Suprapubic skin (tissue), 4 donors: ENCODE results near the gene NRCAM. TPM values are rescaled to one million over a fixed set of nuclear protein-coding genes. Genes with fewer than 3 reads are reported as not detected.

ENCODE experiments used
- DNase-seq, 2 donors: peaks; one replicate each; pipeline ENCODE4 v3.0.0-alpha.2; 2019; ENCODE audit warnings: low spot score in 2 of 2
- H3K27ac ChIP-seq: fragments of 200-600 bp; sonication (generic); one replicate; pipeline ENCODE4 v1.5.1; 2019
- H3K27me3 ChIP-seq: fragments of 200-600 bp; sonication (generic); one replicate; pipeline ENCODE4 v1.5.1; 2019
- H3K36me3 ChIP-seq: fragments of 200-600 bp; sonication (generic); one replicate; pipeline ENCODE4 v1.5.1; 2019
- H3K4me1 ChIP-seq: fragments of 200-600 bp; sonication (generic); one replicate; pipeline ENCODE4 v1.5.1; 2019
- H3K4me3 ChIP-seq: fragments of 200-600 bp; sonication (generic); one replicate; pipeline ENCODE4 v1.5.1; 2019; ENCODE audit warnings: mild to moderate bottlenecking
- H3K9me3 ChIP-seq: fragments of 200-600 bp; sonication (generic); one replicate; pipeline ENCODE4 v1.5.1; 2019
- CTCF ChIP-seq, 2 donors: fragments of 200-600 bp in 1 of 2; fragments of 450-650 bp in 1 of 2; sonication (generic) in 1 of 2; IDR thresholded peaks; one replicate each; pipeline ENCODE4 v1.5.1; 2016 to 2019; ENCODE audit warnings: antibody characterized with exemption in 2 of 2, mild to moderate bottlenecking in 1 of 2, moderate library complexity in 1 of 2
- EP300 ChIP-seq: sonication (generic); formaldehyde crosslinking; IDR thresholded peaks from one replicate; pipeline ENCODE4 v1.6.1; 2017; ENCODE audit warnings: antibody characterized with exemption
- POLR2A ChIP-seq, 2 donors: fragments of 450-650 bp; IDR thresholded peaks; one replicate each; pipeline ENCODE4 v1.6.1; 2017; ENCODE audit warnings: antibody characterized with exemption in 2 of 2, mild to moderate bottlenecking in 2 of 2, moderate library complexity in 2 of 2
- POLR2AphosphoS5 ChIP-seq, 3 donors: sonication (generic); formaldehyde crosslinking; IDR thresholded peaks; one replicate each; pipeline ENCODE4 v1.6.1; 2017; ENCODE audit warnings: antibody characterized with exemption in 3 of 3
- WGBS: methylation state at CpG from one replicate; pipeline ENCODE4 v1.1.5; 2018; 5-methylcytosine and 5-hydroxymethylcytosine counted together
- total RNA-seq, 4 donors: library from RNA; depleted of rRNA; stranded (reverse); fragments of >200 nt; gene quantifications; one replicate each; pipeline ENCODE4 v1.1.0, GENCODE V29; 2016

NRCAM gene
- total RNA-seq, 4 donors from 2014 or later, result 2.3 to 7.2 (median 2.8) TPM

- no peak for TF ChIP-seq POLR2A (IDR thresholded peaks at IDR 0.05)
- TF ChIP-seq POLR2AphosphoS5 (IDR thresholded peaks at IDR 0.05), result no peak
- TF ChIP-seq CTCF (IDR thresholded peaks at IDR 0.05), result no peak
- TF ChIP-seq EP300, result no peak
- no peaks in the 10 kb centered on the region for H3K9me3 ChIP-seq
- no peak overlapping the region for H3K4me3 ChIP-seq
- H3K27ac ChIP-seq, result peak overlapping the region; percentile 52
- DNase-seq, result no peak
- H3K4me1 ChIP-seq, result peaks cover 6% of the 10 kb centered on the region
- 48% methylated on average over 3 of the region's 3 CpGs for WGBS
- no peaks in the 10 kb centered on the region for H3K27me3 ChIP-seq
- H3K36me3 ChIP-seq, result no peaks in the 10 kb centered on the region
Measured at GRCh38 chr7:108120933-108121332, 335.3 kb downstream of the NRCAM start.

- no peak for TF ChIP-seq CTCF (IDR thresholded peaks at IDR 0.05)
- TF ChIP-seq POLR2A (IDR thresholded peaks at IDR 0.05), result no peak
- TF ChIP-seq POLR2AphosphoS5 (IDR thresholded peaks at IDR 0.05), result no peak
- no peak for TF ChIP-seq EP300
- no peak for DNase-seq
- Histone ChIP-seq H3K4me3 (no peak overlapping the region), H3K27ac (peak overlapping the region; percentile 52), H3K27me3 (no peaks in the 10 kb centered on the region), H3K4me1 (peaks cover 7% of the 10 kb centered on the region), H3K9me3 (no peaks in the 10 kb centered on the region), H3K36me3 (no peaks in the 10 kb centered on the region)
- WGBS, result 63% methylated on average over 3 of the region's 3 CpGs
Measured at GRCh38 chr7:108120196-108120595, 336.0 kb downstream of the NRCAM start.

- H3K4me3 ChIP-seq, result no peak overlapping the region
- no peak for TF ChIP-seq EP300
- no peak for TF ChIP-seq POLR2AphosphoS5 (IDR thresholded peaks at IDR 0.05)
- TF ChIP-seq CTCF (IDR thresholded peaks at IDR 0.05), result no peak
- TF ChIP-seq POLR2A (IDR thresholded peaks at IDR 0.05), result no peak
- peaks cover 15% of the 10 kb centered on the region for H3K4me1 ChIP-seq
- 69% methylated on average over 2 of the region's 2 CpGs for WGBS
- H3K9me3 ChIP-seq, result no peaks in the 10 kb centered on the region
- no peaks in the 10 kb centered on the region for H3K36me3 ChIP-seq
- DNase-seq, result no peak
- H3K27ac ChIP-seq, result no peak overlapping the region
- no peaks in the 10 kb centered on the region for H3K27me3 ChIP-seq
Measured at GRCh38 chr7:108118959-108119358, 337.3 kb downstream of the NRCAM start.

- H3K27me3 ChIP-seq, result no peaks in the 10 kb centered on the region
- H3K36me3 ChIP-seq, result no peaks in the 10 kb centered on the region
- H3K4me1 ChIP-seq, result peaks cover 14% of the 10 kb centered on the region
- H3K9me3 ChIP-seq, result no peaks in the 10 kb centered on the region
- H3K4me3 ChIP-seq, result no peak overlapping the region
- no peak overlapping the region for H3K27ac ChIP-seq
- no peak for DNase-seq
- 66% methylated on average over 6 of the region's 6 CpGs for WGBS
- TF ChIP-seq POLR2A (IDR thresholded peaks at IDR 0.05) (no peak), CTCF (IDR thresholded peaks at IDR 0.05) (peak in 1 of 2 donors; percentile 45)
Measured at GRCh38 chr7:108114117-108114841, 342.0 kb downstream of the NRCAM start.

- DNase-seq, result no peak
- Histone ChIP-seq H3K27me3 (no peaks in the 10 kb centered on the region), H3K4me1 (peaks cover 10% of the 10 kb centered on the region), H3K4me3 (no peak overlapping the region), H3K9me3 (no peaks in the 10 kb centered on the region), H3K36me3 (no peaks in the 10 kb centered on the region), H3K27ac (no peak overlapping the region)
- TF ChIP-seq EP300, result no peak
- TF ChIP-seq POLR2A (IDR thresholded peaks at IDR 0.05), result no peak
- no peak for TF ChIP-seq CTCF (IDR thresholded peaks at IDR 0.05)
- TF ChIP-seq POLR2AphosphoS5 (IDR thresholded peaks at IDR 0.05), result no peak
- WGBS, result 95% methylated on average over 2 of the region's 2 CpGs
Measured at GRCh38 chr7:108112683-108113082, 343.6 kb downstream of the NRCAM start.
